ENCODE measurements around the gene SAP30.
A peak's percentile ranks its signal among the peaks of the same experiment; 100 is the strongest.

Gene SAP30

DNA sequence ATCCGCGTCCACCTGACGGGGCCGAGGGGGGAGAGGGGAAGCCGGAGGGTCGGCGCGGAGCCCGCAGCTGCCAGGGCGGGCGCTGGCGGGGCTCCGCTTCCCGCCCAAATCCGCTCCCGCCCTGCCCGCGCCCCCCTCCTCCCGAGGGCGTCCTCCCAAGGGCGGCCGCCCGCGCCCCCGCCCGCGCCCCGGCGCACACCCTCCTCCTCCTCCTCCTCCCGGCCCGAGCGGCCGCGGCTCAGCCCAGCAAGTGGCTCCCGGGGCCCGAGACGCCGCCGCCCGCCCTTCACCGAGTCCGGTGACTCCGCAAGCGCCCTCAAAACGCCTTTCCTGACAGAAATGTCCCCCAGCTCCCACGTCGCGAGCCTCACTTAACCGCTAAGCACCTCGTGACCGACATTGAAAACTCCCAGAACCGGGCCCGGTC lies 37.1 kb upstream of the SAP30 start:
- TF ChIP-seq, protein P1, sequence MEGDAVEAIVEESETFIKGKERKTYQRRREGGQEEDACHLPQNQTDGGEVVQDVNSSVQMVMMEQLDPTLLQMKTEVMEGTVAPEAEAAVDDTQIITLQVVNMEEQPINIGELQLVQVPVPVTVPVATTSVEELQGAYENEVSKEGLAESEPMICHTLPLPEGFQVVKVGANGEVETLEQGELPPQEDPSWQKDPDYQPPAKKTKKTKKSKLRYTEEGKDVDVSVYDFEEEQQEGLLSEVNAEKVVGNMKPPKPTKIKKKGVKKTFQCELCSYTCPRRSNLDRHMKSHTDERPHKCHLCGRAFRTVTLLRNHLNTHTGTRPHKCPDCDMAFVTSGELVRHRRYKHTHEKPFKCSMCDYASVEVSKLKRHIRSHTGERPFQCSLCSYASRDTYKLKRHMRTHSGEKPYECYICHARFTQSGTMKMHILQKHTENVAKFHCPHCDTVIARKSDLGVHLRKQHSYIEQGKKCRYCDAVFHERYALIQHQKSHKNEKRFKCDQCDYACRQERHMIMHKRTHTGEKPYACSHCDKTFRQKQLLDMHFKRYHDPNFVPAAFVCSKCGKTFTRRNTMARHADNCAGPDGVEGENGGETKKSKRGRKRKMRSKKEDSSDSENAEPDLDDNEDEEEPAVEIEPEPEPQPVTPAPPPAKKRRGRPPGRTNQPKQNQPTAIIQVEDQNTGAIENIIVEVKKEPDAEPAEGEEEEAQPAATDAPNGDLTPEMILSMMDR (conservative IDR thresholded peaks at IDR 0.05) = no peak
- TF ChIP-seq ZFX (IDR thresholded peaks at IDR 0.05) = no peak
- H3K27ac ChIP-seq = peak overlapping the region; percentile 98

DNA sequence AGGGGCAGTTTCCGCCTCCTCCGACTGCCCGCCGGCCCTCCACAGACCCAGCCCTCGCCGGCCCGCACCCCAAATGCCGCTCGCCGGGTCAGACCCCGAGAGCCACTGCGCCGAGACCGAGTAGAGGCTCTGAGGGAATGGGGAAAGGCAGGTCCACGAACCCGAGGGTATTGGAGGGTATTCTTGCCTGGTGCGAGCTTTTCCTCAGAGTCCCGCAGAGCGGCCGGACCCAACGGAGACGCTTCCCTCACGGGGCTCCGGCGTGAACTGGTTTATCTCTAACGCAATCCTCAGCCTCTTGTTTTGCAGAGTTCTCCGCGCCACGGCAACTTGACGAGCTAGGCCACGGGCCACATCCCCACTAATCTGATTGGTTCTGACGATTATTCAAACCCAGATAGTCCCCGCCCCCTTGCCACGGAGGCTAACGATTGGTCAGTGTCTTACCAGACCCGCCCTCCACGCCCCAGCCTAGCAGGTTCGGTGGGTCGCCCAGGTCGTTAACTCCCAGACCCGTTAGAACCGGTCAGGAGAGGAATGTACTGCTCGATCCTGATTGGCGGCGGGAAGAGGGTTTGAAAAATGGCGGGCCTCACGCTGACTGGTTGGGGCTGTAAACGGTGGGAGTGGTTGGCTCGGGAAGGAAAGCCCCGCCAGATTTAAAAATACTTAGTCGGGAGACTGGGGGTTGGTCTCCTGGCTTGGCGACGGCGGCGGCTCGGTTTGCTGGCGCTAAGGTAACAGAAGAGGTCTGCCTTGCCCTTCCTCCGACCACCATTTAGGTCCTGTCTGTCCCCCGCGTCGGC lies 36.5 kb upstream of the SAP30 start, which contains the start of gene HMGB2:
Gene HMGB2, minus strand, starts transcription at position 274 of the 806 bp plus-strand sequence. CDS start 709 bp downstream, outside the sequence.
- peak within 1 kb of the TSS; percentile 98 for H3K27ac ChIP-seq
- TF ChIP-seq, protein P1 (conservative IDR thresholded peaks at IDR 0.05) = no peak
- no peak for TF ChIP-seq ZFX (IDR thresholded peaks at IDR 0.05)

DNA sequence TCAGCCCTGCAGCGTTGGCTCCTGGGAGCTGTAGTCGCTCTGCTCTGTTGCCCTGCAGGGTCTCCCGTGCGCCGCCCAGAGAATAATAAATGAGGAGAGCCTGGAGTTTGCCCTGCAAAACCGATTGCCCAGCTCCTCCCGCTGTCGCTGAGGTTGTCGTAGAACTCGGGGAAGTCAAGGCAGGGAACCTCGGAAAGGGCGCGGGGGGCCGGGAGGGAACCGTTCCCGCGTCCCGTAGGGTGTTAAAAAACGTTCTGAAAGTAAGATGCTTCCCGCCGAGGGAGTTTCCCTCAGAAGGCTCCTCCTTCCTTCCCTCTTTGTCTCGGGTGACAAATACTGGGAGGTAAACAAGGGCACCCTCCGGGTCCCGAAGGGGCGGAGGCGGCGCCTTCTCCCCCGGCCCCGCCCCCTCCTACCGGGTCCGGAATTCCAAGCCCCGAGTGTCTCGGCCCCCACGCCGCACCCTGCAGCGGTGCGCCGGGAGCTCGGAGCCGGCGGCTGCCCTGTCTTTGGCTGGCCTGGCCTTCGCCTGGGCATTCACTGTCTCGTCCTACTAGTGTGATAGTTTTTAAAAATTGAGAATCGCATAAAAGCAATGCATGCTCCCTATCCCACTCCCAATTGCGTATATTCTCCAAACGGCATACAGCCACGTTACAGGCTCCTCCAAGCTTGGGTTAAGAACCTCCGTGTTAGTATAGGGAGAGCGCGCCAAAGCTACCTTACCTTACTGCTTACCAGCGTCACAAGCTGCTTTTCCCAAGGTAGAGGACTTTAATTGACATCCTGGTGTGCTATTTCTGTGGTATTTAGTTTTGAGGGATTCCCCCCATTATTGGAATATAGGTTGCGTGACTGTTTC lies 35.6 kb upstream of the SAP30 start:
- peak overlapping the region; percentile 98 for H3K27ac ChIP-seq
- TF ChIP-seq ZFX (IDR thresholded peaks at IDR 0.05) = no peak
- TF ChIP-seq, protein P1 (conservative IDR thresholded peaks at IDR 0.05) = no peak

DNA sequence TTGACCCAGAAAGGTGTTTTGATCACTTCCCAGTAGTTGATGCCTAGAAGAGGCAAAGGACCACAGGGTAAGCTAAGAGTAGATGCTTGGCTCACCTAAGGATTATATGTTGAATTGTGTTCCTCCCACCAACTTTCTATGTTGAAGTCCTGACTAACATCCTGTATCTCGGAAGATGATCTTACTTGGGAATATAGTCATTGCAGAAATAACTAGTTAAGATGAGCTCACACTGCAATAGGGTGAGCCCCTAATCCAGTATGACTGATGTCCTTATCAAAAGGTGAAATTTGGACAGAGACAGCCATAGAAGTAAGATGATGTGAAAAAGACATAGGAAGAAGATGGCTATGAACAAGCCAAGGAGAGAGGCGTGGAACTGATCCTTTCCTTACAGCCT lies 33.3 kb upstream of the SAP30 start:
- TF ChIP-seq, protein P1 (conservative IDR thresholded peaks at IDR 0.05) = no peak
- no peak for TF ChIP-seq ZFX (IDR thresholded peaks at IDR 0.05)
- no peak overlapping the region for H3K27ac ChIP-seq

DNA sequence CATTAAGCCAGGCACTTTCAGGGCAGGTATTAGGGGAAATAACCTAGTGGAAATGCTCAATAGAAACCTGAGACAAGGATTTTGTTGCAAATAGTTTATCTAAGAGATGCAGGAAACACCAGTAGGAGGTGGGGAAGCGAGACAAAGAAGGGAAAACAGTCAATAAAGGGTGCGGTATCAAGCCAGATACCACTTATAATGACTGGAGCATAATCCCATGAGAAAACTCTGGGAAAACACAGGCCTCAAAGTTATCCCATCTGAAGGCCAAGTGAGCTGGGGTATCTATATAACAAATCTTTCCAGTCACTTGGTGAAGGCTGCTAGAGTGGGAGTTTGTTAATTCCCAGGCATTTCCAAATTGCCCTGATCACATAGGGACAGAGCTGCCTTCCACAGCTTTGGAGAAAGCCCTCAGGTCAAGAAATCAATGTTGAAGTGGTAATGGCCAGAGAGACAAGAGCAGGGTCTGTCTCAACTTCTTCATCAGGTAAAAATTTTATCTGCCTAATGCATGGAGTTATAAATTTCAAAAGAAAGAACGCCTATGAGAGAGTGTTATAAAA lies 26.8 kb upstream of the SAP30 start:
- TF ChIP-seq ZFX (IDR thresholded peaks at IDR 0.05) = no peak
- TF ChIP-seq, protein P1 (conservative IDR thresholded peaks at IDR 0.05) = no peak
- H3K27ac ChIP-seq = no peak overlapping the region

DNA sequence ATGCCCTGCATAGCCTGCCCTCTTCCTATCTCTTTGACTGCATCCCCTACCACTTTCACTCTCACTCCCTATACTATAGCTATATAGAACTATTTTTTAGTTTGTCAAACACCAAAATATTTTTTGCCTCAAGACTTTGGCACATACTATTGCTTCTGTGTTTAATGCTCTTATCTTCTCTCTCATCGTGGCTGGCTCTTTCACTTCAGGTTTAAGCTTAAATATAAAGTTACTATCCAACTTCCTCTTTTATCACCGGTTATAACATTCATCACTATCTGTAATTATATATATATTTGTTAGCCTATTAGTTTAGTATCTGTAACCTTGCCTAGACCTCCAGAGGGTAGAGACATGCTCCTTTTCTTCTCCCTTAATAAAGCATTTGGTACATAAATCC lies 25.1 kb upstream of the SAP30 start:
- H3K27ac ChIP-seq = no peak overlapping the region
- no peak for TF ChIP-seq ZFX (IDR thresholded peaks at IDR 0.05)
- TF ChIP-seq, protein P1 (conservative IDR thresholded peaks at IDR 0.05) = no peak
